Stimulated activated CD4-positive, alpha-beta T cell treated with anti-CD3 and anti-CD28 coated beads, Interleukin-4, amount 100 ng/mL, for 48 hours (primary cell): ENCODE measurements around the gene MAP3K7.

Source experiments
- DNase-seq, 2 donors: peaks; one replicate each; pipeline ENCODE4 v3.0.0-alpha.2; 2020; ENCODE audit warnings: low read depth in 2 of 2

Gene MAP3K7

DNA sequence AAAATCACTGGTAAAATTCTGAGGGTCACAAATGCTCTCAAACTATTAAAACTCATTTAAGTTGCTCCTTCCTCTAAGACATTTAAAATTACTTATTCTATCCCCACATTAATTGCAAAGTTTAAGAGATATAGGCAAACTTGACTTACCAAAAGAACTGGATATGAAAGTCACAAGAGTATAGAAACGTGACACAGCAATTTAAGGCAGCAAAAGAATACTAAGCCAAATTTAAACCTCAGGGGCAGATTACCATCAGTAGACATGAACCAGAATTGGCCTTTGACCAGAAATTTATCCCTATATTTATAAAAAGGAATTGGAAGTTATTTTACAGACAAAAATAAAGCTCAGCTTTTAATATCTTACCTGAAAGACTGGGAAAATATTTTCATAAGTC lies 56.0 kb downstream of the MAP3K7 start:
- DNase-seq = no peak

- DNase-seq = no peak
Measured at GRCh38 chr6:90525421-90525820, 61.5 kb downstream of the MAP3K7 start.

DNA sequence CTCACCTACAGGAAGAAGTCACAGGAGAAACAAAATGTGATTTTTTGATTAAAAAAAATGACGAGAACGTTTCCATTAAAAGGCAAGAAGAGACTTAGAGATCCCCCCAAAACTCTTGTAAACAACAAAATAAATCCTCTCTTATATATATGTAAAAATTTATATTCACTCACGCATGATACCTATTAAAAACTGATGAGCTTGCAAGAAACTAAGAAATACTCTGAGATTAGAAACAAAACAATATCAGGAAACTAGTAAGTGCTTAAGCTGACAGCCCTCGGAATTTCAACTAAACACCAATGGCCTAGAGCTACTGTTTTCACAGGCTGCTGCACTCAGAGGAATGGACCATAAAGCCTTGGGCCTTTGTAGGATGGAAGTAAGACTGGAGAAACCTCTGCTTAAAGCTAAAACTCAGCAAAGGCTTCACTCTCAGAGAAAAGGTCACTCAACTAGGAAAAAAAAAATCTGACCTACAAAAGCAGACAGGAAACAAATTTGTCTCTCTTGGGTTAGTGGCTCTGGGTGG lies 63.0 kb downstream of the MAP3K7 start:
- no peak for DNase-seq

- no peak for DNase-seq
Measured at GRCh38 chr6:90521955-90522354, 64.9 kb downstream of the MAP3K7 start.

- DNase-seq = no peak
Measured at GRCh38 chr6:90516074-90516660, 70.7 kb downstream of the MAP3K7 start.

DNA sequence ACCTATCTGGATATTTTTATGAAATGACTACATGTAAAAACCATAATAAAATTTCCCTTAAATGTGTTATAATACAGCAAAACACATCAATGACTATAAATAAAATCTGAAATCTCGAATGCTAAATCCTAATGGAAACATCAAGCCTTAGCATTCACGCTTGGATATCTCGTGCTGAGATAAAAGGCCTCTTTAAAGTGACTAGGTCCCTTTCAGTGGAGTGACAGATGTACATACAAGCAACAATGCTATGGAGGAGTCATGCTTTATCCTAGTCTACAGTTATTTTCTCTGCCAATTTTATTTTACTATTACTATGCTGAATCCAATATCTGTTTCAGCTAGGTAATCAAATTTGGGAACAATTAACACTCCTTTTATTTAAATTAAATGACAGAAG lies 72.4 kb downstream of the MAP3K7 start:
- no peak for DNase-seq

GRCh38 chr6:90508753-90509152 lies 78.1 kb downstream of the MAP3K7 start:
- DNase-seq = no peak

DNA sequence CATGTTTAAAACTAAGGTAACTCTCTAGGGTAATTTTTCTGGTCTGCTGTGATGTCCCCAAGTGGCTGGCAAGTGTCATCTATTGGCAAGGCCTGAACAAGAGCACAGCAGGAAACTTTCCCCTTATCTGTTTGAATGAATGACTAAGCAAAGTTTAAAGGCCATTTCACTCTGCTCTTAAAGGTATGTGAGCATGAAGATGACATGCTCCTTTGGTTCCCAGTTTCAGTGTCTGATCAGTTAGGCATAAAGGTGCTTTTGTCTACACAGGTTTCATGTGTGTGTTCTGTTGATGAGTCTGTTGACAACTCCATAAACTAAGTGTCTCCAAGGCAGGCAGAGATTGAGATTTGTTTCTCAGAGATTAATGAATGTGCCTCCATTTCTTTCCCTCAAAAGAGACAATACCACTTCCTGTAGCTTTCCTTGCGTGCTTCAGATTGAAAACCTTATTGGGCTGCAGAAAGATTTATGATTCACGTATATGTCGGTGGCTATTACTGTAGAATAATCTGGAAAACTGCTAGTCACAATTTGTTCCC lies 83.9 kb downstream of the MAP3K7 start:
- DNase-seq = no peak

- no peak for DNase-seq
Measured at GRCh38 chr6:90502381-90502780, 84.5 kb downstream of the MAP3K7 start.

DNA sequence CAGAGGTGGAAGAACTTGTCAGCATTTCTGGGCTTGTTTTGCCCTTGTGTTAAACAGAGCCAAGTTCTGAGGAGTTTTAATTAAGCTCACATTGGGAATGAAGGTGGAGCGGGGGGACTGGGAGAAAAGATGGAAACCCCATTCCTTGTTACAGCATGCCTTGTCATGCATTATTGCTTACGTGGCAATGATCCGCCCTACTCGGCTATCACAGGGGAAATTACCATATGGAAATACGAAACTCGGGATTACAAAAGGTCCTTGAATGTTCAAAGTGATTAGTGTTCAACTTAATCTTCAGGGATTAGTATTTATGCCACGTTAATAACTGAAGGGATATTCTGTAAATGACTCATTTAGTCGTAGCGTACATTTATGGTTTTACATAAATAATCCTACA lies 86.4 kb downstream of the MAP3K7 start:
- DNase-seq = no peak

DNA sequence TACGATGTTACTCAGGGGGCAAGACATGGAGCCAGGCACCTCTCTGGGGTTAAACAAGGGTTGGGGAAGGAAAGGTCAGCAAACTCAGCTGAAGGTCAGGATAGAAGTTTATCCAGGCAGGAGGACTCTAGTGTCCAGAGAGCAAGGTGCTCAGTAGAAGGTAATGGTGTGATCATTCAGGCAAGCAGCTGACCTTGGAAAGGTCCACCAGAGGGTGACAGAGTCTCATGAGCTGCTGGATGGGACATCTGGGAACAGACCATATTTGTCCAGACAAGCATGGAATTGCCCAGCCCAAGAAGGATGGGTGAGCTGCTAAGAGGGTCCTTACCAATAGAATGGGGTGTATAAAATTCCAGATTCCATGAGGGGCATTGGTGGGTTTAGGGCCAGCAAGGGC lies 89.5 kb downstream of the MAP3K7 start:
- no peak for DNase-seq

DNA sequence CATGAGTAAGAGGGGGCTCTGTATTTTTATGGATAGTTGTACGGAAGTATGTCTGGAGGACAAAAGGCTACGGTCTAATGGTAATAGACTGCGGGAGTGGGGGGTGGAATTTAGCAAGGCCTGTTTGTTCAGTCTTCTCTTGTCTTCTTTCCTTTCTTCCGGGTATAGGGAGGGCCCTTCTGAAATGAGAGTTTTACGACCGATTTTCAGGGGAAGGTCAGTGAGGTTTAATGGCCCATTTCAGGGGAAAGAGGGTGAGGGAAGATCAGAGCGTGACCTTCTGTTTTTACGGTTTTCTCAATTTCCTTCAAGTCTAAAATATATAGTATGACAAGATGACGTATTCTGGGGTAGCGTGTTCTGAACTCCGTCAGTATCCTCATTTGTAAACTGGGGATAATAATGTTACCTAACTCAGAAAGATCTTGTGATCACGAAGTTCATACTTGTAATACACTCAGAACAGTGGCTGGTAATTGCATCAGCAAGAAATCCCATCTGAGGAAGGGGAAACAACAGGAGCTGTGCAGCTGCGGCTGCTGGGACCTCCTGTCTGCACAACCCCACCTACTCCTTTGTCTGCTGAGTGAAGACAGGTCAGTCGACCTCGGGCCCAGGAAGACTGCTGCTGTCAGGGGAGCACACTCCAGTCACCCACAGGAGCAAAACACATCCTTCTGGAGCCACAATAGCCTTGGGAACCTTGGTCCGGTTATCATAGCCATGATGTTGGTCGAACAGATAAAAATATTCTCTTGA lies 90.4 kb downstream of the MAP3K7 start:
- no peak for DNase-seq

- no peak for DNase-seq
Measured at GRCh38 chr6:90495216-90495817, 91.6 kb downstream of the MAP3K7 start.

- DNase-seq = no peak
Measured at GRCh38 chr6:90494067-90494780, 92.6 kb downstream of the MAP3K7 start.

GRCh38 chr6:90493332-90493731 lies 93.5 kb downstream of the MAP3K7 start:
- DNase-seq = no peak

GRCh38 chr6:90492798-90493197 lies 94.1 kb downstream of the MAP3K7 start:
- no peak for DNase-seq

DNA sequence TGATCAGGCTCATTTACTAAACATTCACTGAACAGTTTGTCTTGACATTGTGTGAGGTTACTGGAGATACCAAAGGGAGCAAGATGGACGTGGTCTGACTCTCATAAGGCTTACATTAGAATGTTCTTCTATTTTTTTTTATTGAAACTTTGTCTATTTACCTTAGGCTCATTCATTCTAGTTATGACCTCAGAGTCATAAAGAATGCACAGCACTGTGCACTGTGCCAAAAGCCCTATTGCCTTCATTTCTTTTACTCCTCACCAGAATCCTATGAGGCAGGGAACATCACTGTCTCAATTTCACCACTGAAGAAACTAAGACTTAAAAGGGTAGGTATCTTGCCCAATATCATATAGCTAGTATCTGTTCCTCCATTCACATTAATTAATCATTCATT lies 94.5 kb downstream of the MAP3K7 start:
- DNase-seq = no peak

GRCh38 chr6:90490030-90490716 lies 96.7 kb downstream of the MAP3K7 start:
- DNase-seq = no peak

DNA sequence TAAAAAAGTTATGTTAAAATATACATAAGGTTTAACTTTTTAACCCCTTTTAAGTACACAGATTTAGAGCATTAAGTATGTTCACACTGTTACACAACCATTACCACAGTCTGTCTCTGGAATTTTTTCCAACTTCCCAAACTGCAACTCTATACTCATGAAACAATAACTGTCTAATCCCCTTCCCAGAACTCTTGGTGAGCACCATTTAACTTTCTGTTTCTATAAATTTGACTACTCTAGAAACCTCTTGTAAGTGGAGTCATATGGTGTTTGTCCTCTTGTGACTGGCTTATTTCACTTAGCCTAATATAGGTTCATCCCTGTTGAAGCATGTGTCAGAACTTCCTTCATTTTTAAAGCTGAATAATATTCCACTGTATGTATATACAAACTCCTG lies 98.1 kb downstream of the MAP3K7 start:
- DNase-seq = no peak

DNA sequence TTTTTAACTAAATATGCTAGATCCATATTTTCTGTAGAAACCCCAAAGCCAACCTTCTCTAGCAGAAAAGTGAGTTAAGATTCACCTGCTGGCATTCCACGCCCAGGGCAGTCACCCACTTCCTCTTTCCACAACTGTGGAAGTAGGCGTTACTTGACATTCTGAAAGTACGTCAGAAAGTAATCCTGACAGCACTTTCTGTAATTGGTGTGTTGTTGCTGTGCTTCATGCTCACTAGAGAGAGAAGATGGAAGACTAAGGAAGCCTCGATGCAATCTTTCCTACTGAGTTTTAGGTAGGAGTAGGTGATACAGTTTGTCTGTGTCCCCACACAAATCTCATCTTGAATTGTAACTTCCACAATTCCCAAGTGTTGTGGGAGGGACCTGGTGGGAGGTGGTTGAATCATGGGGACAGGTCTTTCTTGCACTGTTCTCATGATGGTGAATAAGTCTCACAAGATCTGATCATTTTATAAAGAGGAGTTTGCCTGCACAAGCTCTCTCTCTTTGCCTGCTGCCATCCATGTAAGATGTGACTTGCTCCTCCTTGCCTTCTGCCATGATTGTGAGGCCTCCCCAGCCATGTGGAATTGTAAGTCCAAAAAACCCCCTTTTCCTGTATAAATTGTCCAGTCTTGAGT lies 101.1 kb downstream of the MAP3K7 start:
- no peak for DNase-seq

DNA sequence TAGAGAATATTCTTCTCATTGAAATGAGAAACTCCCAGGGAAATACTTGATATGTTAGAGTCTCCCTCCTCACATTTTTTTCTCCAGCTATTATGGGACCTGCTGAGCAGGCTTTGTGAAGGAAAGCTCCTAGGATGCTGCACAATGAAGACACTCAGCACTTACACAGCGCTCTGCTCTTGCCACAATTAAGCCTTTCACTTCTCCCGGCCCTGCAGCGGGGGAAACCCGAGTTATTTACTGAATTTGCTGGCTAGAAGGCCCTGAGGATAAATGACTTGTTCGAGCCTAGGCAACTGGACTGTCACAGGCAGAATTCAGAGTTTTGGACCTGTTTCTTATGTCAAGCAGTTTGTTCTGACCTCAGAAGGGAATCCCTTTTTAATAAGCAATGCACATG lies 102.0 kb downstream of the MAP3K7 start:
- no peak for DNase-seq
